Measurements from ENCODE around the gene TMEM233.
"Not testable (repeated sequence)": the region's sequence is repeated elsewhere in the genome, so short reads cannot be mapped to it uniquely, and the experiment has no call there.

TMEM233 gene

DNA sequence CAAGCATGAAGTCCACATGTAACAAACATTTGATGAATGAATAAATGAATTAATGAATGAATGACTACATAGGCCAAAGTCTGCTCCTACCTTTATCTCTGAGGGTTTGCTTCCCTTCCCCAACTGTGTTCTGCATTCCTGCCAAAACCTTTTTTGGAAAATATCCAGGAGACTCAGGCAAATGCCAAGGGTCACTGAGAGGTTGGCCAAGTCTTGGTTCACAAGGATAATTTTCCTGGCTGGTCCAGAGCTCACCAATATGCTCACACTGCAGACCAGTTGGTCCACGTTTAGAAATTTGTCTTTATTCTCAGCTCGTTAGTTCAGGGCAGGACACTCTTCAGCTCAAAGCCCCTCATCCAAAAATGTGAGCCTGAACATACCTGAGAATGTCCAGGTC, 10.2 kb downstream of the TMEM233 start:
- in situ Hi-C loops (cut with MboI; ENCODE audit: low sequenced_read_pairs), result no loop called here

GRCh38 chr12:119609358-119609757, 15.8 kb downstream of the TMEM233 start:
- in situ Hi-C loops (cut with MboI; ENCODE audit: low sequenced_read_pairs), result no loop called here

GRCh38 chr12:119613319-119613936, 19.9 kb downstream of the TMEM233 start:
- in situ Hi-C loops (cut with MboI; ENCODE audit: low sequenced_read_pairs), result no loop called here

- in situ Hi-C loops (cut with MboI; ENCODE audit: low sequenced_read_pairs), result no loop called here
Measured at GRCh38 chr12:119614705-119615104, 21.1 kb downstream of the TMEM233 start.

DNA sequence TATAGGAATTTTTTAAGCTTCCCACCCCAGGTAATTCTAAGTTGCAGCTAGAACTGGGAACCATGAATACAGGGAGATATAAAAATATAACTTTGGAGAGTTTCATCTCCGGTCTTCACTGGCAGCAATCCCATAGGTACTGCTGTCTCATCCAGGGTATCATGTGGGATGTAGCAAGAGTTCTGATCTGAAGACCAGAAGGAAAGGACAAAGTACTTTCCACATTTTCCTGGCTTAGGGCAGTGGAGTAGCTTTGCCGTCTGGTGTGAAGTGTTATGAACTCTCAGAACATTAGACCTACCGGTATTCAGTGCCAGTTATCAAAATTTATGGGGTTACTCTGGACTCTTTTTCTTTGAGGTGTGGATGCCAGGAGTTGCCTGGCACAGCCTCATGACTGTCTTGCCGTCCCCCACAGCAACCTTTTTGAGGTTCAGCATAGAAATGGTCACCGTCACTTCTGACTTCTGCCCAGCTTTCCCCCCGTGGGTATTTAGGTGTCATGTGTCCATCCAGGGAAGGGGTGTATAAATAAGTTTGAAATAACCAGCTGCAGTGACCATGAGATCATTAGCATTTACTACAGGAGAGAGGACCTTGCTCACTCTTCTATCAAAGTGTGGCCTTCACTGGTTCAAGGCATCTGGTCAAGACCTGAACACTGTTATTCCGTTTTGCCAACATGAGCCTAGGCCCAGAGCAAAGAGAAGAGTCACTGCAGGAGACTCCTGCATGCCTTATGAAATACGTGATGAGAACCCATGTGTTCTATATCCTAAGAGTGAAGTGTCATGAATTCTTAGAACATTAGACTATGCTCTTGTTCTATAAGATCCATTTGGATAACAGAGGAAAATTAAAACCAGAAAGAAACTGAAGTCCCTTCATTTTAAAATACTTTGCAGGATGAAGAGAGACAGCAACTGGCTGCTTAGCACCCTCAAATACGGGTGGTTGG, 22.2 kb downstream of the TMEM233 start:
- in situ Hi-C loops (cut with MboI; ENCODE audit: low sequenced_read_pairs), result no loop called here

- in situ Hi-C loops (cut with MboI; ENCODE audit: low sequenced_read_pairs), result not testable (repeated sequence)
Measured at GRCh38 chr12:119618328-119618896, 24.8 kb downstream of the TMEM233 start.

DNA sequence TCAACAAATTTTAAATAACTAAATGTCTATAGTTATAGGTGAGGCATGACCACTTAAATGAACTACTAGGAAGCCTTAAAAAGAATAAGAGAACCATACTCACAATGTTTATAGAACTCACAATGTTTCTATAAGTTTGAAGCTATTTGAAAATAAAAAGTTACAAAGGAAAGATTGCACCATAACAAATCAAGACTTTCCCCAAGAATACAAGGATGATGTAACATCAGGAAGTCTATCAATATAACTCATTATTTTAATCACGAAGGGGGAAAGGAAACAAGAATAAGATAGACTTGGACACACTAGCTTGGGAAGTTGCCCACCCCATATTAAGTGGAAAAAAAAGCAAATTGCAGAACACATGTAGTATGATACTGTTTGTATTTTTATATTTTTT, 26.9 kb downstream of the TMEM233 start:
- in situ Hi-C loops (cut with MboI; ENCODE audit: low sequenced_read_pairs), result no loop called here

- in situ Hi-C loops (cut with MboI; ENCODE audit: low sequenced_read_pairs), result no loop called here
Measured at GRCh38 chr12:119621878-119622277, 28.3 kb downstream of the TMEM233 start.

- in situ Hi-C loops (cut with MboI; ENCODE audit: low sequenced_read_pairs), result no loop called here
Measured at GRCh38 chr12:119624966-119625365, 31.4 kb downstream of the TMEM233 start.

DNA sequence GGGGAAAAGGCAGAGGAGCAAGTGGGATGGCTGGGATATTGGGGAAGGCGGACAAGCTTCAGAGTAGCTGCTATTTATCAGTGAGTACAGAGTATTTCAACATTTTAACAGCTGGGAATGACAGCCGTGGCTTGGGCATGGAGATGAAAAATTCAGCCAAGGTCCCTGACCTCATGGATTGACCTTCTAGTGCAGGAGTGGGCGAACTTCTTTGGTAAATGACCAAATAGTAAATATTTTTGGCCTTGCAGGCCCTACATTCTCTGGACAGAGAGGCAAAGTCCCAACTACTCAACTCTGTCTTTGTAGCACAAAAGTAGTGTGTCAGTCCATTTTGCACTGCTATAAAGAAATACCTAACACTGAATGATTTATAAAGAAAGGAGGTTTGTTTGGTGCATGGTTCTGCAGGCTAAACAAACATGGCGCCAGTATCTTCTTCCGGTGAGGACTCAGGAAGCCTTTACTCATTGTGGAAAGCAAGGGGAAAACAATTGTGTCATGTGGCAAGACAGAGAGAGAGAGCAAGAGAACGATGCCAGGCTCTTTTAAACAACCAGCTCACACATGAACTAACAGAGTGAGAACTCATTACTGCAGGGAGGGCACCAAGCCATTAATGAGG, 33.6 kb downstream of the TMEM233 start:
- in situ Hi-C loops (cut with MboI; ENCODE audit: low sequenced_read_pairs), result no loop called here

DNA sequence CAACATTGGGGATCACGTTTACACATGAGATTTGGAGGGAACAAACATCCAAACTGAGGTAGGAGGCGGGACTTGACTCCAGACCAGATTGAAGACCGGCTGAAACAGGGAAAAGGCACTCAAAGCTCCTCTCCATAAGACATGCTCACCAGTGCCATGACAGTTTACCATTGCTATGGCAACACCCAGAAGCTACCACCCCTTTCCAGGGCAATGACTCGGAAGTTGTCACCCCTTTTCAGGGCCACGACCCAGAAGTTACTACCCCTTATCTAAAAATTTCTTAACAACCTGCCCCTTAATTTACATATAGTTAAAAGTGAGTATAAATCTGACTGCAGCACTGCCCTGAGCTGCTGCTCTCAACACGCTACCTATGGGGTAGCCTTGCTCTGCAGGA, 34.1 kb downstream of the TMEM233 start:
- in situ Hi-C loops (cut with MboI; ENCODE audit: low sequenced_read_pairs), result no loop called here

DNA sequence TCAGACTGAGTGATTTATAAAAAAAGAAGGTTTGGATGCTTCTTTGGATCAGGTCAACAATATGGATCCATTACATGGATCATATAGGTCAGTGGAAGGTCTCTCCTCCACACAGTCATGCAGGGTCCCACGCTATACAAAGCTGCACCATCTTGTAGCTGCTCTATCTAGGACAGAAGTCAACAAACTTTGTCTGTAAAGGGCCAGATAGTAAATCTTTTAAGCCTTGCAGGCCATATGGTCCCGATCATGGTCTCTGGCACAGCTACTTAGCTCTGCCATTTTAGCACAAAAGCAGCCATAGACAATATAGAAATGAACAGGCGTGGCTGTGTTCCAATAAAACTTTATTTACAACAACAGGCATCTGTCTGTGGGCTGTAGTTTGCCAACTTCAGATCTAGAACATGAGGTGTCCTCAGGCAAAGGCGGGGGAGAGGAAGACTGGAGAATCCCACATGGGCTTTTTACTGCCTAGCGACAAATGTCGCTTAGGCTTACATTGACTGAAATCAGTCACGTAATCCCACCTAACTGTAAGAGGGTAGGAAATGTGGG, 36.7 kb downstream of the TMEM233 start:
- in situ Hi-C loops (cut with MboI; ENCODE audit: low sequenced_read_pairs), result no loop called here

DNA sequence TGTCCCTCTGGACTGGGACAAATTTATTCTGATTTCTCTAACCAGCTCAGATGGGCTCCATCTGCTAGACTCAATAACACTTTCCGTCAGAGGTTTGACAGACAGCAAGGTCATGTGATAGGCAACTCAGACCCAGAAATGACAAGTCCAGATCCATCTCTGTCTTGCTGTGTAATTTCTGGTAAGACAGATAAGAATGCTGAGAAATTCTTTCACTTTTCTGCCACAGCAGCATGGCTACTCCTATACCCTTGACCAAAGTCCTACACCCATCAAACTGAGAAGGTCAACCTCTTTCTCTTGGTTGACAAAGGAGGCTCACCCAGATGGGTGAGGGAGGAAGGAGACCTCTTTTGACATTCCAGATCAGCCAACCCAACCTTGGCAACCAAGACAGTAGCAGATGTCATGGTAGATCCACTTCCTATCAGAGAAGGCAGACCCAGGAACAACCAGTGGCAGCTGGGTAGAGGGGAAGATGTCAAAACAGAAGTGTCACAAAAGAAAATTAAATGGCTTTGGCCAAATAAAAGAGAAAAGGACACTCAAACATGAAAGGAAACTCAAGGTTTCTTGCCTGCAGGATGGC, 37.5 kb downstream of the TMEM233 start:
- in situ Hi-C loops (cut with MboI; ENCODE audit: low sequenced_read_pairs), result no loop called here

GRCh38 chr12:119631930-119632678, 38.5 kb downstream of the TMEM233 start:
- in situ Hi-C loops (cut with MboI; ENCODE audit: low sequenced_read_pairs), result no loop called here

DNA sequence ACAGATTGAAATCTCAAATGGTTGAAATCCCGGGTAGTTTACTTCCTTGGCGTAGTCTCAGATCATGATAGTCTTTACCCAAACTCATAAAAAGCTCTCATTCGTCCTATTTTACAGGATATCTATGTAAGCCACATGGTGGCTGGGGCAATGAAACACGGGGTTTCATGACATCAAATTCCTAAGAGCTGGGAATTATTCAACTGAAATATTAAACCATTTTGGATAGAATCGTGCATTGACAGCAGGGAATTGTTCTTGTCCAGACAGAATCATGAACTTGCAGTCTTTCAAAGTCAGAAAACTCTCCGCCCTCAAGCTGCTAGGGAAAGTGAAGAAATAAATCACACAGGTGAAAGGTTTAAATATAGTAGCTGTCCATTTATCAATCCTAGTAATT, 41.2 kb downstream of the TMEM233 start:
- in situ Hi-C loops (cut with MboI; ENCODE audit: low sequenced_read_pairs), result no loop called here

GRCh38 chr12:119642986-119643385, 49.4 kb downstream of the TMEM233 start:
- in situ Hi-C loops (cut with MboI; ENCODE audit: low sequenced_read_pairs), result no loop called here

GRCh38 chr12:119644930-119645329, 51.4 kb downstream of the TMEM233 start:
- in situ Hi-C loops (cut with MboI; ENCODE audit: low sequenced_read_pairs), result no loop called here

DNA sequence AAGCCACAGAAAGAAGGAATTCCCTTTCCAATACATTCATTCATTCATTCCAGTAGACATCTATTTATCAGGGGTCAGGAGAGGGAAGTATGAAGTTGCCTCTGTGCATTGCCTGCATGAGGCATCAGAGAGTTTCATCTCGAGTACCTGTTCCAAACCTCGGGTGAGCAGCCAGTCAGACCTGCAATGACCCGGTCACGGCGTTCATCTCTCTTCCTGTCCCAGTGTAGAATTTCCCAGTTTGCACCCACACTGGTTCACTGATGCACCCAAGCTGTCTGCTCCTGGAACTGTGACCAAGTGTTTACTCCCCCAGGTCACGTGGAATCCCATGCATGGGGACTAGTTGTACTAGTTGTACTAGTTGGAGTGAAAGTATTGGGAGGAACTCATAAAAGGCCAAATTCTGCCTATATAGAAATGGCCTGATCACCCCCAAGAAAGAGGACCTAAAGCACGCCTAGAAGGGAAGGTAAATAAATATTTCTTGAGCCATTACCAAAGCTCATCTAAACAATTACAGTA, 52.0 kb downstream of the TMEM233 start:
- in situ Hi-C loops (cut with MboI; ENCODE audit: low sequenced_read_pairs), result no loop called here

DNA sequence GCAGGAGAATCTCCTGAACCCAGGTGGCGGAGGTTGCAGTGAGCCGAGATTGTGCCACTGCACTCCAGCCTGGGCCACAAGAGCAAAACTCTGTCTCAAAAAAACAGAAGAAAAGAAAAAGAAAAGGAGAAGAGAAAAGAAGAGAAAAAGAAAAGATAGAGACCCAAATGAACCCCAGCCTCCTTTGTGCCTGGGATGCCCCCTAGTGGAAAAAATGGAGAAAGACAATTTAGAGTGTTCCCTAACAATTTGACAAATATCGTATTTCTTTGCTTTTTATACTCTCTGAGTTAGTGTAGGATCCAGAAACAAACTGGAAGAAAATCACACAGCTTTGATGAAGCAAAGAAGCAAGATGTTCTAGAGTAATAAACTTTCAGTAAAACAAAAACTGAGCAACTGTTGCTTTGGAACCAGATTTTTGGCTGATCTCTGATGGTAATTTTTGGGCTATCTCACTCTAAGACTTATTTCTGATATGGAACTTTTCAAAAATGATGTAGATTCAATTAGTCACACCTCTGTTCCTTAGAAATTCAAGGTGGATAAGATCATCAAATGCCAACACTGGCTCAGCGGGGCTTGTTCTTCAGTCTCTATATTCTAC, 55.7 kb downstream of the TMEM233 start:
- in situ Hi-C loops (cut with MboI; ENCODE audit: low sequenced_read_pairs), result no loop called here
